Activated CD8-positive, alpha-beta memory T cell treated with anti-CD3 and anti-CD28 coated beads, Interleukin-2, amount 50 U/mL, for 4 hours (primary cell): Measurements from ENCODE around the gene ASIC2.

ENCODE experiments used
- DNase-seq: peaks from one replicate; pipeline ENCODE4 v3.0.0-alpha.2; 2020

The ASIC2 gene

DNA sequence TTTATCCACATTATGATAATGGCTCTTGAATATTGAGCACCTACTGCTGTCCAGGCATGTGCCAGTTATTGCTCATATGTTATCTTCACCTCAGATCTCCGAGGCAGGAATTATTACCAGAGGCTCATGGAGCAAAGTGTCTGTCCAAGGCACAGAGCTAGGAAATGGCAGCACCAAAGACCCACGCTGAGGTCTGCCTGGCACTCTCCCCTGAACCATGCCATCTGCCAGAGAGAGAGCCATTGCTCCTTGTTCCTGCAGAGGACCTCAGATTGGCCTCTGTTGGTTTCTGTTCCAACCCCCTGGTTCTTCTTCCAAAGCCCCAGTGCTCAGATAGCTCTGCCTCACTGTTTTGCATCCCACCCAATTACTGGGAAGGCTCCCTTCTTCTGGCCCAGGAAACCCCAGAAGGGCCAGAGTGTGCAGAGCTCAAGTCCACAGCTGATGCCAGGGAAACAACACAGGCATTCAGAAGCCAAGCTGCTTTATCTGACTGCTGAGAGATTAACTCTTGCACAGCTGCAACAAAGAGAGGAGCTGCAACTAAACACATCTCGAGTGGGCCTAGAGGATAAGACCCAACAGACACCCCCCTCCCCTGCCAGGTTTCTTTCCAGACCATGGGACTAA, 5.9 kb downstream of the ASIC2 start:
- no peak for DNase-seq

DNA sequence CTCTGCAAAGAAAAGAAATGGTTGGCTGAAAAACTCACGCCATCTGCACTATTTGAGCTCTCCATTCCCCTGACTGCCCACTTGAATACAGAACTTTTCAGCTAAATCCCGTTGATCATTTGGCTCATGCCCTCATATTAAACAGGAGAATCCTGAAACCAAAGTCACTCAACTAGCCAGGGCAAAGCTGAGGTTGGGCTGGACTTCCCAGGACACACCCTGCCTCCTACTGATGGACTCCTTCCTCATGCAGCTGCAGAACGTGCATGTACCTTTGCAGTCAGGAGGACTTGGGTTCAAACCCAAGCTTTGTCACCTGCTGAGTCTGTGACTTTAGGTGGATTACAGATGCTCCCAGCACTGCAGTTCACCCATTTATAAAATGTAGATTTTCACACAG, 7.7 kb downstream of the ASIC2 start:
- no peak for DNase-seq

DNA sequence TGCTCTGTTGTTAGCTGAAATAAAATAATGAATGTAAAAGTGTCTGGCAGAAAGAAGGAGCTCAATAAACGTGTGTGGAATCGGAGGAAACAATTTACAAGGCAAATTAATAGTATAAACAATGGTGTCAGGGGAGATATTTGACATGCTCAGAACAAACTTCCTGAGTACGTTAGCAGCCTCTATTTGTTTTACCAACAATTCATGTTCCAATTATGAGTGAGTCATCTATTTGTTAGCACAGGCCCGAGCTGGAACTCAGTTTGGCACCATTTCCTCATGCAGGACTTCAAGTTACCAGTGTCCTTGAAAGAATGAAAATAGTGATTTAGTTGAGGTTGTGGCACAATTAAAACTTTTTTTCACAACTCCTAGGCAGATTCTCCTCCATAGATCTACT, 9.1 kb downstream of the ASIC2 start:
- no peak for DNase-seq

DNA sequence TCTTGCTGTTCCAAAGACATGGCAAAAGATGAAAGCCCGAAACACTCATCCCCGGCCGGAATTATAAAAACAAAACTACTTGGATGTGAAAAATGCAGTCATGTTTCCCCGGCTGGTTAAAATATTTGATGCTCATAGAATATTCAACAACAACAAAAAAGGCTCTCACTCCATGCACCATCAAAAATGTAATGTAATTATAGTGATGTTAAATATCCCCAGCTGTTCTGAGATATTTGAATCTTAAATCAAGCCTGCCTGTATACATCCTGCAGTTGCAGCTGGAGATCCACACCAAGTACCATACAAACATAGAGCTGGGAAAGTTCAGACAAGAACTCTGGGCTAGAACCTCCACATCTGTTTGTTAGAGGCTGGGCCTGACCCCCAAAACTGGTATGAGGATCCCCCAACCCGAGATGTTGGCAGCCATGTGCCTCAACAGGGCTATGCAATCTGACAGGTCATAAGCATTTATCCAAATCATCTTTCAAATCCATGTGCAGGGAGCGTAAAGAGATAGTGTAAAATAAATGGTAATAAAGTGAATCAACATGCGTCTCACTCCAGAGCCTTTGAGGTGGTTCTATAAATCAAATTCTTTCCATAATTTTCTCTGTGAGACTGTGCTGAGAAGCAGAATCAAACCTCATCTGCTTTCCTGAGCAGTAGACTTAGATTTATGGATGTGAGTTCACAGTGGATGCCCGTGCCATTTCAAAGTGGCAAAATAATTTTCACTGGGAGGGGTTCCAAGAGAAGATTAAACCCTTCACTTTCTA, 12.7 kb downstream of the ASIC2 start:
- no peak for DNase-seq

DNA sequence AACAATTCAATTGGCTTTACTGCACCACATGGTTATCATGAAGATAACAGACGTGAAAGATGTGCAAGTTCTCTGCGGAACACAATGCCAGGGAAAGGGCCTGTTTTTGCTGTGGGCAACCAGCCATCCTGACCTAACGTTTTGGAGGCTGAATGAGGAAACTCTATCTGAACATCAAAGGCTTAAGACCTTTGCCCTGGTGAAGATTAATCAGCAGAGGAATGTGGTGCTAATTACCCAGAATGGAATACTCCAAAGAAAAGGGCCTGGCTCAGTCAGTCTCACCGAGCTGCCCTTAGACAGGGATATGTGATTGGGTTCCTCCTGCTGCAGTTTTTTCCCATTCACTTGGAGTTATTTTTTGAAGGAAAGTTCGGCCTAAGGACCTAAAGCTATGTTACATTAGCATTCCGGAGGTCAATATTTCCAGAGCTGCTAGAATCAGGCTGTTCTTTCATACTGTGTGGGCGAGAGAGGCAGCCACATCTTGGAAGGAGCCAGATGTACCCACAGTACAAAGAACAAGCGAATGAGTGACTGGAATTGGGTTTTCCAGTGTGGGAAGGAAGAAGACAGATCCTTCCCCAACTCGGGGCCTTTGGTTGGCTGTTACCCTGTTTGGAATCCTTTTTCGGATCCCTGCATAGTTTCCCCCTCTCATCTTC, 15.5 kb downstream of the ASIC2 start:
- no peak for DNase-seq

DNA sequence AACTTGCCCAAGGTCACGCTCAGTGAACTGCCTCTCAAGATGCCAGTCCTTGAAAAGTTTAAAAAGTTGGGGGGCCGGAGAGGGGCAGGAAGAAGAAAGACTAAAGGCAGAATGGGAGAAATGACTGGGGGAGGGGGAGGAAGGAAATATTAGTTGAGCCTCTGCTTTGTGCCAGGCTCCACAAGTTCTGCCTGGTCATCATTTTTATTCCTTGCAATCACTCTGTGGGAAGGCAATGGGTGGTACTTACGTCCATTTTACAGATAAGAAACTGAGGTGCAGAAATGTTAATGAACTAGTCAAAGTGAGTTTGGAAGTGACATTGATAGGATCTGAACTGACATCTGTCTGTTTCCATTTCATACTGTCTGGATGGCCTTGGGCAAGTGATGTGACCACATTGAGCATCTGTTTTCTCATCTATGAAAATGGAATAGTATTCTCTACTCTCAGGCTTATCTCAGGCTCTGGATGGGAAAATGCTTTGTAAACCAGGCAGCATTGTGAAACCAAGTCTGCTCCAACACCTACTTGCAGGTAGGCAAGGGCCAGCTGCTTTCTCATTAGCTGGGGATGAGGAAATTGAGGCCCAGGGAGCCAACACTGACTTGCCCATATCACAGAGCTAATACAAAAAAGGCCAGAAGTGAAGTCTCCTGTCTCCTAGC, 19.2 kb downstream of the ASIC2 start:
- no peak for DNase-seq

DNA sequence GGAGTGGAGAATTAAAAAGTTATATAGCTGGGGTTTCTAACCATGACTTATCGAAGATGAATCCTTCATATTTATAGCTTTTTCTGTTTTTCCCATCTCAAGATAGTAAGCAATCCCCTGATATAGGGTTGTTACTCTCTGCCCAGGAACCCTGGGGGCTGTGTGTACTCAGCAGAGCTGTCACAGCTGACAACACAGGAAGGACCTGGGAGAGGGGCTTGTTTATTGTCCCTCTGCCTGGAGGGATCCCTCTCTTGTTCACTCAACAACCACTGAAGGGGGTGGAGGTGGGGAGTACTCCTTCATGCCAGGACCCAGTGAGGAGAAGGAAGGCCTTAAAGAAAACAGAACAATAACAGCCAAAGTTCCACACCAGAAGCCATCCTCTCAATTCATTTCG, 19.8 kb downstream of the ASIC2 start:
- no peak for DNase-seq

DNA sequence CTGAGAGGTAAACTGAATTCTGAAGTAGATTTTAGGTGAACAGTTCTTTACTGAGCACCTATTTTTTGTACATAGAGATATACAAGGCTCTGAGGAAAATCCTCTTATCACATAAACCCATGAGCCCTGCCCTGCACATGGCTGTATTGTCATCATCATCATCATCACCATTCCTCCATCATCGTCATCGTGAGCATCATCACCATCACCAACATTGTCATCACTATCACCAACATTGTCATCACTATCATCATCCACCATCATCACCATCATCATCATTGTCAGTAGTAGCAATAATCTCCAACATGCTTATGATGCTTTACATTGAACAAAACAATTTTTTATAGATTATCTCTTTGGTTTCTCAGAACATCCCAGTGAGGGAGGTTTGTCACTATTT, 20.7 kb downstream of the ASIC2 start:
- DNase-seq, result no peak

DNA sequence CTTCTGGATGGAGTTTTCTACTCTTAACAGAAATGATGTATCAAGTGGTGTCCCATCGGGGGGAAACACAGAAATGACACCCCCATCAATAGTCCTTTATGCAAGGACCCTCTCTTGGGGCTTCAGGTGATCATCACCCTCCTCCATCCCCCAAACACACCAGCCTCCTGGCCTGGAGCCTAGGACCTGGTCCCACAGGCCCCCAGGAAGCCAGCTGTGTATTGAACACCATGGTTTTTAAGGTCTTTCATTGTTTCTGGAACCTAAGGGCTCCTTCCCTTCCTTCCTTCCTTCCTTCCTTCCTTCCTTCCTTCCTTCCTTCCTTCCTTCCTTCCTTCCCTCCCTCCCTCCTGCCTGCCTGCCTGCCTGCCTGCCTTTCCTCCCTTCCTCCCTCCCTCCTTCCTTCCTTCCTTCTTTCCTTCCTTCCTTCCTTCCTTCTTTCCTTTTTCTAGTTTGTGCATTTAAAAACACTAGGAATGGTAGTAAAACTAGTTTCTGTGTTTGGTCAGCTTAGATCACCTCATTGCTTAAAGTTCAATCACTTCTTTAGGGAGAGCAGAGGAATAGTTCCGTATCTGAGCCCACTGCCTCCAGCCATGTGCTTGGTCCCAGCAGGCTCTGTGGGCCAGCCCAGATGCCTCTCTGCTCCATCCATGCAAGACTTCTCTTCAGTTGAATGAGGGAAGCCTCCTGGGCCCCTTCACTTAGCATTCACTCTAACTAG, 23.6 kb downstream of the ASIC2 start:
- DNase-seq, result no peak

DNA sequence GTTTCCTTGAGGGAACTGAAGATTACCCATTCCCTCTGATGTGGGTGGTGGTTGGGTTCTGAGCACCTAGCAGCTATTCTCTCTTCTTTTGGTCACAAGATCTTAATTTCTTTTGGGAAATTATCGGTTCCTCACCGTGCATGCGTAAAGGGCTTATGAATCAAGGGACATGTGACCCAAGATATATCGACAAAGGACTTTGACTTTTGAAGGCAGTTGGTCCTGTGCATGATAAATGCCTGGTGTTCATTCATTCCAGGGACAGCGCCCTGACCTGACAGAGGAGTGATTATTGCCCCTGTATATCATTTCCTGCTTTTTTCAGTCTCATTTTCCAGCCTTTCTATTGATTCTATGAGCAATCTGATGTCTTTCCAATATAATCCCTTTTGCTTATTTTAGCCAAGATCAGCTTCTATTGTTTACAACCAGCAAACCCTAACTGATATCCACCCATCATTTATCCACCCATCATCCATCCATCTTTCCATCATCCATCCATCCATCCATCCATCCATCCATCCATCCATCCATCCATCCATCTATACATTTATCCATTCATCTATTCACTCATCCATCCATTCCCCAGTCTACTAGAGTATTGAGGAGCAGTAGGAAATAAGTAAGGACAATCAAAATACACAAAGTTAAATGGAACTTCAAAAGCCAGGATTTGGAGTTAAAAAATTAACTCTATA, 25.1 kb downstream of the ASIC2 start:
- no peak for DNase-seq

DNA sequence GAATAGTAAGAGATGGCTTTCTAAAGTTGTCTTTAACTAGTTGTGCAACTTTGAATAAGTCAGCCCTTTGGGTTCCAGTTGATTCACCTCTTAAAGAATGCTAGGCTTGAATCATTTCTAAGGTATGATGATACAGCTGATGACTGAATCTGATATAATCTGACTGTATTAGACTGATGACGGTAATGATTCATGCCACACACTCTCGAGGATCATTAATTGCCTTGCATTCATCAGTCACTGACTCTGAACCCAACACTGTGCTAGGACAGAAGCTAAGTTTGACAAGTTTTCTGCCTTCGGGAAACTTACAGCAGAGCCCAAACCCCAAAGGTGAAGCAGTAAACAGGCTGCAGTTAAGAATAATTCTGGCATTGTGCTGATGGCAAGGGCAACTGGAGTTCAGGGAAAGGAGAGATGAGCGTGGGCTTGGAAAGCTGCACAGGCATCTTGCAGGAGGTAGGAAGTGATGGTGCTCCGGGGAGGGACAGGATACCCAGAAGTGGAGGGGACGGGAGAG, 25.8 kb downstream of the ASIC2 start:
- DNase-seq, result no peak

DNA sequence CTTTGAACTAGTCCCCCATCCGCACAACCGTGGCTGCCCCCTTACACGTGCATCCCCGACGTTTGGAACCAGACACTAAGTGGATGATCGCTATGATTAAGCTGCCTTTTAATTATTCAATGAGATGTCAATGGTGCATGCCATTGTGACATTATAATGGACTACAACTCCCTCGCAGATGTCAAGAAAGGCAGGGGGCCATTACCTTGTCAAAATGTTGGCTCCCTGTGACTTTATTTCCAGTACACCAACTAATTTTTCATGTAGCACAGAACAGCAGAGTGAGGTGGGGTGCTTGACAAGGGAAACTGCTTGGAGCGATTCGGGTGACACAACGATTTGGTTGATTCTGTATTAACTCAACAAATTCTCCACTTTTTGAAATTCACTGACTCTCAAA, 26.5 kb downstream of the ASIC2 start:
- no peak for DNase-seq

DNA sequence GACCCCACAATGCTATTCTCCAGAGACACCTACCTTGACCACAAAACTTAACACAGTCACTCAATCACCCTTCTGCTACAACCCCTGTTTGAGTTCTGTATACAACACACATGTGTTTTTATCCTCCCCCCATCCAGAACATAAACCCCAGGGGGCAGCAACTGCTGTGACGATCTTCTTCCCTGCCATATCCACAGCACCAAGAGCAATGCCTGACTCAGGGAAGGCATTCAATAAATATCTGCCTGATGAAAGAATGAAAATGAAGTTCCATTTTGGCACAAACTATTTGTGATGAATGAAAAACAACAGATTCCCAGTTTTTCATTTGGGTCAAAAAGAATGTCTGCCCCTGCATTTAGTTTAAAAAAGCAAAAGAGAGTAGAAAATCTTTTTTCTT, 27.0 kb downstream of the ASIC2 start:
- DNase-seq, result no peak

DNA sequence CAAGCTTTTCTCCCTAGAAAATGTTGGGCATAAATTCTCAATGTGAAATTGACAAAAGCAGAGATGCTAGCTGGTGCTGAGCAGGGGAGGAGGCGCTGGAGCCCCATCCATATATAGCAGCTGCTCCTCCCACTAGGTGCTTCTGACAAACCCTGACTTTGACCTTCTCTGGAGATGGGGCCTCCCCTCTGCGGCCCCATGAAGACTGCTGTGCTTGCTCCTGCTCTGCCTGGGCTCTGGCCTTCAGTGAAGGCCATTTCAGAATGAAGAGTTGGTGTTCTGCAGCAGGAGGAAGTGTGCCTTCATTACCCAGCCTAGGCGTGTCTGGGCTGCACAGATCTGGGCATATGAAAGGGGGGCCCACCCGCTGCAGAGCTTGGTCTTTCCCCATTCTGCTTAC, 29.7 kb downstream of the ASIC2 start:
- no peak for DNase-seq

DNA sequence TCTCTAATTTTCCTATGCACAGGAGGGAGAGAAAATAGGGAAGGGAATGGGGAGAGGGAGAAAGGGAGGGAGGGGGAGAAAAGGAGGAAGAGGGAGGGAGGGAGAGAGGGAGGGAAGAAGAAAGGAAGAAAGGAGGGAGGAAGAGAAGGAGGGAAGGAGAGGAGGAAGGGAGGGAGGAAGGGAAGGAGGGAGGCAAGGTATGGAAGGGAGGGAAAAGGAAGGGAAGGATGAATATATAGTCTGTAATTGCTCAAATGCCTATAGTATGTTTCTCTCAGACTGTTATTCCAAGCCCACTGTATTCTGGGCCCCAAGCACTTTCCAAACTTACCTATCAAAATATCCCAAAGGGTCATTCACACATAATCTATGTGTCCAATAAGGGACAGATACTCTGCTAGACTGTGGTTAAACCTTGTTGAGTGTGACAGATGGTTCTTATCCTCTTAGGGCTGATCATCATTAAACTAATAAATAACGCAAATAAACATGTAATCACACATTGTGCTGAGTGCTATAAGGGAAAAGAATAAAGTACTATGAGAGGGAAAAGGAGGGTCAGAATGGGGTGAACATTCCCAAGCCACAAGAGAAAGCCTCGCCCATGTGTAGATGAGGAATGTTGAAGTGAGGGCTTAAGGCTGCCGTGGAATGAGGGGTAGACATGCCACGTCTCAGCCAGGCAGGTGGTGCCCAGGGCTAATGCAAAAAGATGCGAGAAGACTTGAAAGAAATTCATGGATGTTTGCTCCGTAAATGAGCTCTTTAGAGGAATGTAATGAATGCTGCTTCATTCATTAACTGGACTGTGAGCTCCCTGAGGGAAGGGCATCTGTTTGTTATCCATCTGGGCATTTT, 30.6 kb downstream of the ASIC2 start:
- no peak for DNase-seq

DNA sequence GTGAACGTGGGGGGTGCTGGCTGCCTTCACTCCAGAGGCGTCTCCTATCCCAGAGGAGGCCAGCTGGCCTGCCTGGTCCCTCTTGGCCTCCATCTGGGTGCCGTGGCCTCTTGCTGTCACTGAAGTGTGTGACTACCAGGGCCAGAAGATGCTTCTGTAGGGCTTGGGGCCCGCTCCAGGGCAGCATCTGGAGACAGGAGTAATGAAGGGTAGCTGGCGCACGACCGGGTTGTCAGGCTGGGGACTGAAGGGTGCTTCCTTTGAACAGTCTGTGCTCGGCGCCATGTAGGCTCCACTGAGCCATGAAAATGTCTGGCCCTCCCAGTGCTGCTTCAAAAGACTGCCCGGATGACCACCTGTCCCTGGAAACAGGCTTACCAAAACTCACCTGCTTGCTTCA, 31.3 kb downstream of the ASIC2 start:
- DNase-seq, result no peak

DNA sequence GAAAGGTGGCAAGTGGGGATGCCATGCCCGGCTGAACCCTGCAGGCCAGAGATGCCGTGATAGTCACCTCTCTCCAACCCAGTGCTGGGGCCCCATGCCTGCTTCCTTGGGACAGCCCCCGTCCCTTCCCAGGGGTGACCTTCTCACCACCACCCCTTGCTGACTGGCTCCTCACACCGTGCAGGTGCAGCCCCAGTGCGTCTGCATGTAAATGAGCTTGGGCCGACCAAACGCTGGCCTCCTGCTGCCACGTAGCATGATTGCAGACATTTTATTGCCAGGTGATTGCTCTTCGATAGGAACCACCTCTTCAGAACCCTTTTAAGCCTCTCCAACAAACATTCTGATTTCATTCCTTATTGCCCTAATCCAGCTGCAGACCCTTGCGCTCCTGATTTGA, 32.5 kb downstream of the ASIC2 start:
- no peak for DNase-seq

DNA sequence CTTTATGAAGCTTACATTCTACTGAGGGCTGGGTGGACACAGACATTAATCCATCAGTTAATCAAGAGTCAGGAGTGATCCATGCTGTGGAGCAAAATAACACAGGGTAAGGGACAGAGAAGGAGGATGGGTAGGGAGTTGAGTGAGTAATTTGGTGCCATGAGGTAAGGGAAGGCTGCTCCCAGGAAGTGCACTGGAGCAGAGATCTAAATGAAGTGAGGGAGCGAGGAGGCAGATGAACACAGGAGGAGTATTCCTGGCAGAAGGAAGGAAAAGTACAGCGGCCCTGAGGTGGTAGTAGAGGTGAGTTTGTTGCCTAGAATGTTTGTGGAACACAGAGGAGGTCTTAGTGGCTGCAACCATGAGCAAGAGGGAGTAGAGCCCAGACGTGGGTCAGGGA, 34.8 kb downstream of the ASIC2 start:
- no peak for DNase-seq

DNA sequence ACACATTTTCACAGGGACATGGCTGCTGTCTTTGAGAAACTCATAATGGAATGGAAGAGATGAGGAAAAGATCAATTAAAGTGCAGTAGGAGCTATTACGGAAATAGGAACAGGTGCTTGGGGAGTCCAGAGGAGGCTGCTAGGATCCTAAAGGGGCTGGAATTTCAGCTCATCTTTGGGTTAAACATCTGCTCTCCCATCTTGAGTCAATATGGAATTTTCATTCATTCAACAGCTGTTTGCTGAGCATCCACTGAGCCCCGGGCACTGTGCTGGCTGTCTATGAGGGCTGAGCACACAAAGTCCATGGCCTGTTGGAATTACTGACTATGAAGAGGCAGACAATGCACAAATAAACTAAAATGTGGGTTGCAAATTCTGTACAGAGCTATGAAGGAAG, 47.9 kb downstream of the ASIC2 start:
- no peak for DNase-seq

DNA sequence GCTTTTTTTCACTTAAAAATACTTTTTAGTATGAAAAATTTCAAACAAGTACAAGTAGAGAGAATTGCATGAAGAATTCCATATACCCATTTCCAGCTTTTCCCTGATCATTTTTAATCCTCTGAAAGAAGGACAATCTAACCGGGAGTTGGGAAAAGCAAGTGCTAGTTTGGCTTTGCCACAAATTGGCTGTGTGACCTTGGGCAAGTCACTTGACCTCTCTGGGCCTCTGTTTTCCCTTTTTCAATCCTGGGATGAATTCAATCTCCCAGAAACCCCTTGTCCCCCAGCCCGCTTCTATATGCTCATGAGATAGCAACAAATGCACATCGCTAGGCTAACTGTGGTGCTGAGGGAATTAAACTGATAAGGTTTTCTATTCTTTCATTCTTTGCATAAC, 49.4 kb downstream of the ASIC2 start:
- DNase-seq, result no peak
